ENCODE measurements around the gene DNASE1L2. TPM values are rescaled to one million over a fixed set of nuclear protein-coding genes. Genes with fewer than 3 reads are reported as not detected.

Gene DNASE1L2
- total RNA-seq, 1 experiment from 2014 or later, result 1.9 TPM

- ChIA-PET POLR2A (interaction anchor here (1.1 to 1.4 kb wide), 3 partner anchors 12 to 32 kb away, joined by 4 to 6 read pairs (median 5); partner anchors contain the start of gene ECI1), RAD21 (ENCODE audit: low non-redundant PET in 1 of 2, low total read pairs in 2 of 2, uncharacterized antibody in 2 of 2, unreplicated experiment in 2 of 2) (interaction anchor here in 1 of 2 experiments (0.6 to 1.1 kb wide), 2 partner anchors 31 to 32 kb away, joined by 3 read pairs; no protein-coding TSS in a partner anchor), CTCF (no interaction called here)
- ATAC-seq (no peak), DNase-seq (ENCODE audit: low read depth, low spot score) (no peak)
- Histone ChIP-seq H4K20me1 (ENCODE audit: insufficient read depth) (no peaks in the 10 kb centered on the region; the same call in 1 of the 2 replicates), H3K27me3 (ENCODE audit: insufficient read depth, low read length) (no peaks in the 10 kb centered on the region), H3K4me1 (ENCODE audit: control insufficient read depth in 1 of 2, insufficient read depth in 2 of 2, low read length in 2 of 2) (peaks cover 25 to 30% of the 10 kb centered on the region in 2 experiments), H3K4me3 (replicated peaks in 1 of 2; ENCODE audit: low read depth in 1 of 2, low read length in 2 of 2) (no peak overlapping the region), H3K9me2 (ENCODE audit: insufficient read depth) (no peaks in the 10 kb centered on the region), H3K9ac (ENCODE audit: low read length) (no peak overlapping the region), H3K79me2 (ENCODE audit: insufficient read depth, low read length) (peaks cover 63% of the 10 kb centered on the region), H3K36me3 (ENCODE audit: control insufficient read depth in 1 of 2, insufficient read depth in 2 of 2, low read length in 2 of 2) (peaks cover 9 to 16% of the 10 kb centered on the region in 2 experiments; a peak in 3 of 4 replicates), H2AFZ (ENCODE audit: low read depth, low read length, poor library complexity, severe bottlenecking) (no peak overlapping the region), H3K27ac (ENCODE audit: low read depth, low read length) (peak overlapping the region; percentile 97; the same call in 1 of the 2 replicates), H3K4me2 (ENCODE audit: low read length) (peak overlapping the region; percentile 75), H3K9me3 (ENCODE audit: control insufficient read depth in 1 of 2, insufficient read depth in 1 of 2, low read depth in 1 of 2, low read length in 2 of 2) (no peaks in the 10 kb centered on the region)
- no TSS peak for BruUV-seq (replicated peaks)
- TF ChIP-seq ELF1 (IDR thresholded peaks at IDR 0.05; ENCODE audit: borderline replicate concordance, low read depth) (no peak), ZNF274 (IDR thresholded peaks at IDR 0.05; ENCODE audit: low read depth, low read length) (no peak), ZBTB33 (IDR thresholded peaks at IDR 0.05; ENCODE audit: extremely low read depth, insufficient replicate concordance, low read length) (no peak), POLR2AphosphoS5 (IDR thresholded peaks at IDR 0.05; ENCODE audit: low read depth, low read length) (no peak), TCF7L2 (IDR thresholded peaks at IDR 0.05; ENCODE audit: borderline replicate concordance, extremely low read depth, insufficient read depth, insufficient read length) (no peak), FOSL1 (IDR thresholded peaks at IDR 0.05; ENCODE audit: low read depth) (no peak), SIN3A (IDR thresholded peaks at IDR 0.05; ENCODE audit: low read depth) (no peak), SP1 (IDR thresholded peaks at IDR 0.05; ENCODE audit: low read depth) (no peak), JUND (IDR thresholded peaks at IDR 0.05) (no peak)
- intact Hi-C loops (cut with micrococcal nuclease), result no loop called here
Measured at GRCh38 chr16:2226918-2227317, 9.3 kb upstream of the DNASE1L2 start.

Measured in HCT116 (cell line).